ENCODE results near the gene PPBP.

- no peak for TF ChIP-seq POLR2A (IDR thresholded peaks at IDR 0.05)
- TF ChIP-seq CTCF (IDR thresholded peaks at IDR 0.05): no peak
These were observed 25.3 kb upstream of the PPBP start for GRCh38 chr4:74013264-74013663.
